Mesenchymal stem cell (in vitro differentiated cells and primary cell): ENCODE measurements around the gene MSRB3.
"Not testable (repeated sequence)": the region's sequence is repeated elsewhere in the genome, so short reads cannot be mapped to it uniquely, and the experiment has no call there.

Experiments used
- DNase-seq: peaks from one replicate; pipeline ENCODE4 v3.0.0-alpha.2; 2013
- H2AFZ ChIP-seq: one replicate; pipeline ENCODE4 v1.6.1; 2013; ENCODE audit warnings: low read depth, mild to moderate bottlenecking, control low read depth, inconsistent platforms, low read length, moderate library complexity
- H2AK5ac ChIP-seq: 2 replicates; pipeline ENCODE4 v1.6.1; 2013; ENCODE audit warnings: low read length, moderate library complexity, mild to moderate bottlenecking, inconsistent platforms; ENCODE audit not compliant: severe bottlenecking
- H2BK120ac ChIP-seq: one replicate; pipeline ENCODE4 v1.6.1; 2013; ENCODE audit warnings: low read depth, mild to moderate bottlenecking, inconsistent platforms, low read length, moderate library complexity
- H2BK12ac ChIP-seq, 2 experiments: one replicate each; pipeline ENCODE4 v1.6.1; 2013; ENCODE audit warnings: inconsistent platforms in 2 of 2, low read length in 2 of 2, mild to moderate bottlenecking in 2 of 2, moderate library complexity in 2 of 2, control low read depth in 1 of 2
- H2BK15ac ChIP-seq: one replicate; pipeline ENCODE4 v1.6.1; 2013; ENCODE audit warnings: mild to moderate bottlenecking, low read depth, inconsistent platforms; ENCODE audit not compliant: poor library complexity, severe bottlenecking
- H2BK5ac ChIP-seq: 2 replicates; pipeline ENCODE4 v1.6.1; 2013; ENCODE audit warnings: low read depth, mild to moderate bottlenecking, low read length, control low read depth, inconsistent platforms; ENCODE audit not compliant: poor library complexity, severe bottlenecking
- H3K14ac ChIP-seq, 2 experiments: one replicate each; pipeline ENCODE4 v1.6.1; 2013; ENCODE audit warnings: inconsistent platforms in 2 of 2, low read length in 2 of 2, control low read depth in 1 of 2, mild to moderate bottlenecking in 1 of 2, moderate library complexity in 1 of 2
- H3K18ac ChIP-seq, 2 experiments: one replicate each; pipeline ENCODE4 v1.6.1; 2013; ENCODE audit warnings: inconsistent platforms in 2 of 2, low read length in 2 of 2, control low read depth in 1 of 2, low read depth in 1 of 2, mild to moderate bottlenecking in 1 of 2
- H3K23ac ChIP-seq, 2 experiments: one replicate each; pipeline ENCODE4 v1.6.1; 2013; ENCODE audit warnings: inconsistent platforms in 2 of 2, low read length in 2 of 2, mild to moderate bottlenecking in 2 of 2, moderate library complexity in 2 of 2, control low read depth in 1 of 2
- H3K27ac ChIP-seq: 2 replicates; pipeline ENCODE4 v1.5.1; 2013; ENCODE audit warnings: mild to moderate bottlenecking, moderate library complexity, low read length, control low read depth, inconsistent platforms; ENCODE audit not compliant: poor library complexity, severe bottlenecking
- H3K27me3 ChIP-seq, 2 experiments: 2 replicates each; pipeline versions ENCODE4 v1.6.1 to v1.7.0; 2013; ENCODE audit warnings: low read length in 2 of 2, mild to moderate bottlenecking in 2 of 2, moderate library complexity in 2 of 2, control low read depth in 1 of 2, inconsistent platforms in 1 of 2; ENCODE audit not compliant: control insufficient read depth in 1 of 2, insufficient read depth in 1 of 2
- H3K36me3 ChIP-seq, 2 experiments: 2 replicates each; pipeline versions ENCODE4 v1.6.1 to v1.7.0; 2013; ENCODE audit warnings: low read length in 2 of 2, control low read depth in 1 of 2, inconsistent platforms in 1 of 2, low read depth in 1 of 2, mild to moderate bottlenecking in 1 of 2; ENCODE audit not compliant: insufficient read depth in 2 of 2, control insufficient read depth in 1 of 2
- H3K4ac ChIP-seq, 2 experiments: one replicate each; pipeline ENCODE4 v1.6.1; 2013; ENCODE audit warnings: inconsistent platforms in 2 of 2, low read length in 2 of 2, mild to moderate bottlenecking in 2 of 2, moderate library complexity in 2 of 2, control low read depth in 1 of 2, low read depth in 1 of 2
- H3K4me1 ChIP-seq: 2 replicates; pipeline ENCODE4 v1.6.1; 2013; ENCODE audit warnings: low read depth, low read length, control low read depth; ENCODE audit not compliant: control insufficient read depth, insufficient read depth
- H3K4me2 ChIP-seq: 2 replicates; pipeline ENCODE4 v1.6.1; 2013; ENCODE audit warnings: low read length, mild to moderate bottlenecking, inconsistent platforms; ENCODE audit not compliant: poor library complexity, severe bottlenecking
- H3K4me3 ChIP-seq, 2 experiments: 2 replicates each; pipeline versions ENCODE4 v1.5.1 to v1.7.0; 2013; ENCODE audit warnings: low read length in 2 of 2, mild to moderate bottlenecking in 2 of 2, control low read depth in 1 of 2, low read depth in 1 of 2; ENCODE audit not compliant: insufficient read depth in 1 of 2
- H3K79me1 ChIP-seq: replicated peaks from 2 replicates; pipeline ENCODE4 v1.6.1; 2013; ENCODE audit warnings: mild to moderate bottlenecking, control low read depth, low read length, inconsistent platforms; ENCODE audit not compliant: poor library complexity, severe bottlenecking
- H3K9ac ChIP-seq: 2 replicates; pipeline ENCODE4 v1.7.0; 2013; ENCODE audit warnings: mild to moderate bottlenecking, low read length, moderate library complexity
- H3K9me3 ChIP-seq: 2 replicates; pipeline ENCODE4 v1.7.0; 2013; ENCODE audit warnings: mild to moderate bottlenecking, low read length; ENCODE audit not compliant: control insufficient read depth
- H4K8ac ChIP-seq: one replicate; pipeline ENCODE4 v1.6.1; 2013; ENCODE audit warnings: inconsistent platforms, mild to moderate bottlenecking, low read length, moderate library complexity
- H4K91ac ChIP-seq: one replicate; pipeline ENCODE4 v1.6.1; 2013; ENCODE audit warnings: mild to moderate bottlenecking, low read length, inconsistent platforms
- WGBS: methylation state at CpG from one replicate; pipeline ENCODE4 v1.1.7; 2013; ENCODE audit warnings: mixed read lengths; 5-methylcytosine and 5-hydroxymethylcytosine counted together

MSRB3 gene

GRCh38 chr12:65450625-65451024 lies 172.1 kb downstream of the MSRB3 start:
- no peak overlapping the region for H3K23ac ChIP-seq
- H4K91ac ChIP-seq, result no peak overlapping the region
- peak; percentile 11 for DNase-seq
- H3K27me3 ChIP-seq, result no peaks in the 10 kb centered on the region
- no peak overlapping the region for H3K4me2 ChIP-seq
- no peak overlapping the region for H3K4ac ChIP-seq
- H3K27ac ChIP-seq, result no peak overlapping the region
- H3K9me3 ChIP-seq, result no peaks in the 10 kb centered on the region
- H3K14ac ChIP-seq, result no peak overlapping the region
- H3K18ac ChIP-seq, result no peak overlapping the region
- no peak overlapping the region for H2AK5ac ChIP-seq
- peaks cover 1% of the 10 kb centered on the region for H3K79me1 ChIP-seq
- no peak overlapping the region for H2AFZ ChIP-seq
- no peak overlapping the region for H2BK120ac ChIP-seq
- no peaks in the 10 kb centered on the region for H3K4me1 ChIP-seq
- 88% methylated on average over 1 of the region's 2 CpGs for WGBS
- no peak overlapping the region for H2BK12ac ChIP-seq
- no peak overlapping the region for H2BK5ac ChIP-seq
- no peak overlapping the region for H3K4me3 ChIP-seq
- no peak overlapping the region for H3K9ac ChIP-seq
- no peak overlapping the region for H2BK15ac ChIP-seq
- peaks cover 4 to 14% of the 10 kb centered on the region in 2 experiments for H3K36me3 ChIP-seq
- H4K8ac ChIP-seq, result no peak overlapping the region

GRCh38 chr12:65454115-65454787 lies 175.8 kb downstream of the MSRB3 start:
- H3K36me3 ChIP-seq, result peaks cover 4 to 26% of the 10 kb centered on the region in 2 experiments
- no peak overlapping the region for H4K91ac ChIP-seq
- no peaks in the 10 kb centered on the region for H3K79me1 ChIP-seq
- no peak overlapping the region for H3K4me3 ChIP-seq
- H3K9me3 ChIP-seq, result no peaks in the 10 kb centered on the region
- no peak overlapping the region for H2AFZ ChIP-seq
- H3K4me2 ChIP-seq, result no peak overlapping the region
- H2AK5ac ChIP-seq, result no peak overlapping the region
- no peak overlapping the region for H3K4ac ChIP-seq
- no peak overlapping the region for H4K8ac ChIP-seq
- H2BK12ac ChIP-seq, result no peak overlapping the region
- no peak overlapping the region for H2BK5ac ChIP-seq
- no peak overlapping the region for H2BK120ac ChIP-seq
- H3K9ac ChIP-seq, result no peak overlapping the region
- no peak overlapping the region for H3K23ac ChIP-seq
- no peak overlapping the region for H3K18ac ChIP-seq
- H3K4me1 ChIP-seq, result no peaks in the 10 kb centered on the region
- no peaks in the 10 kb centered on the region for H3K27me3 ChIP-seq
- H3K27ac ChIP-seq, result no peak overlapping the region
- DNase-seq, result no peak
- H3K14ac ChIP-seq, result no peak overlapping the region
- WGBS, result 100% methylated on average over 1 of the region's 1 CpG
- no peak overlapping the region for H2BK15ac ChIP-seq

- not testable (repeated sequence) for H3K79me1 ChIP-seq, H4K91ac ChIP-seq, H3K4me3 ChIP-seq
Measured at GRCh38 chr12:65457341-65457740, 178.9 kb downstream of the MSRB3 start.

GRCh38 chr12:65458718-65459117 lies 180.2 kb downstream of the MSRB3 start:
- H3K4me2 ChIP-seq, result no peak overlapping the region

More at GRCh38 chr12:65457341-65457740, 178.9 kb downstream of the MSRB3 start:
- H3K18ac ChIP-seq, H3K9me3 ChIP-seq, H3K9ac ChIP-seq, H3K4me1 ChIP-seq, H2BK12ac ChIP-seq, H3K14ac ChIP-seq, H2BK15ac ChIP-seq, H2BK120ac ChIP-seq, H2BK5ac ChIP-seq, H4K8ac ChIP-seq, H3K27me3 ChIP-seq, H2AK5ac ChIP-seq, H3K27ac ChIP-seq, DNase-seq, H3K4ac ChIP-seq, H3K4me2 ChIP-seq, H3K23ac ChIP-seq, H2AFZ ChIP-seq: not testable (repeated sequence)
- peaks cover 4 to 30% of the 10 kb centered on the region in 2 experiments for H3K36me3 ChIP-seq

More at GRCh38 chr12:65458718-65459117, 180.2 kb downstream of the MSRB3 start:
- Histone ChIP-seq H3K9me3 (no peaks in the 10 kb centered on the region), H3K4me3 (no peak overlapping the region), H3K27ac (no peak overlapping the region), H3K4ac (no peak overlapping the region), H3K23ac (no peak overlapping the region), H3K14ac (no peak overlapping the region), H3K36me3 (peaks cover 6 to 37% of the 10 kb centered on the region in 2 experiments), H3K79me1 (no peaks in the 10 kb centered on the region), H2BK12ac (no peak overlapping the region), H2BK120ac (no peak overlapping the region), H4K8ac (no peak overlapping the region), H2BK15ac (no peak overlapping the region), H3K4me1 (peaks cover 10% of the 10 kb centered on the region), H3K27me3 (no peaks in the 10 kb centered on the region), H3K9ac (no peak overlapping the region), H2AFZ (no peak overlapping the region), H4K91ac (no peak overlapping the region), H3K18ac (no peak overlapping the region), H2BK5ac (no peak overlapping the region), H2AK5ac (no peak overlapping the region)
- WGBS, result 100% methylated on average over 1 of the region's 2 CpGs
- DNase-seq, result no peak
